GM12865 (cell line): ENCODE results near the gene NEO1.
A peak's percentile ranks its signal among the peaks of the same experiment; 100 is the strongest.

Experiments used
- DNase-seq: peaks from one replicate; pipeline ENCODE4 v3.0.0; 2010; ENCODE audit warnings: low read depth
- H3K4me3 ChIP-seq: 2 replicates; pipeline ENCODE4 v1.5.1; 2011; ENCODE audit warnings: mild to moderate bottlenecking, low read depth, low read length, control low read depth
- CTCF ChIP-seq: IDR thresholded peaks from 2 replicates; pipeline ENCODE4 v1.5.1; 2011; ENCODE audit warnings: low read length, control low read depth, low read depth, inconsistent platforms; ENCODE audit not compliant: insufficient read depth; ENCODE audit errors: missing control alignments

The NEO1 gene

DNA sequence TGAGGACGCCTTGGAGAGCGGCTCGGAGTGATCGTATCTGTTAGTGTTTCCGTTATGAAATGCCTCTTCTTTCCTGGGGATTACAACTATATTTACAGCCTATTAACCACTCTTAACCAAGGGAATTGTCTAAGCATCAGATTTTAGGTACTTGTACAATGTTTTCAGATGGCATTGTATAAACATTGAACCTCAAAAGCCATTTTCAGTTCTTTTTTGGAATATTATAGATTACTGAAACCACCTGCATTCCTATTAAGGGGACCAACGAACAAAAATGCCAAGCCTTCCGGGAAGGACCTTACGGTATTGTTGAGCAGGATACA, 1.1 kb downstream of the NEO1 start:
- no peak for TF ChIP-seq CTCF
- no peak for DNase-seq
- peak overlapping the region; percentile 52 for H3K4me3 ChIP-seq

DNA sequence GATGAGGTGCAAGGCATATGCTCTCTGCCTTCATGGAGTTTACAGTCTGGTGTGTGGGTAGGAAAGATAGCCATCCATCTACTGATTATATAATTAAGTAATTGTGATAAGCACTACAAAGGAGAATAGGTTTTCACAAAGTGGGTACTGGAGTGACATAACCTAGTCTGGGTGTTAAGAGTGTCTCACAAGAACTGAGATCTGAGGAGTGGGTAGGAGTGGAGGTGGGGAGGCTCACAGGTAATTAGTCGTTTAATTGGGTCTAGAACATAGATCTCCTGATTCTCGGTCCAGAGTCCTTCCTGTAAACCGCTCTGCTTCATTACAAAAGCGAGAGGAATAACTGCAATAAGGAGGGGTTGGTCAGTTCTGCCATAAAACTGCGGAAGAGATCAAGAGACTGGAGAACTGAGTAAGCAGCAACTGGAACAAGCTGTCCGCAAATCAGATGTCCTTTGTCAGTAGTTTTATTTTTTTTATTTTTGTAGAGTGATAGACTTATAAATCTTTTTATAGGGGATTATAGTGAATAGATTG, 2.2 kb downstream of the NEO1 start:
- DNase-seq = no peak
- no peak for TF ChIP-seq CTCF
- no peak overlapping the region for H3K4me3 ChIP-seq

DNA sequence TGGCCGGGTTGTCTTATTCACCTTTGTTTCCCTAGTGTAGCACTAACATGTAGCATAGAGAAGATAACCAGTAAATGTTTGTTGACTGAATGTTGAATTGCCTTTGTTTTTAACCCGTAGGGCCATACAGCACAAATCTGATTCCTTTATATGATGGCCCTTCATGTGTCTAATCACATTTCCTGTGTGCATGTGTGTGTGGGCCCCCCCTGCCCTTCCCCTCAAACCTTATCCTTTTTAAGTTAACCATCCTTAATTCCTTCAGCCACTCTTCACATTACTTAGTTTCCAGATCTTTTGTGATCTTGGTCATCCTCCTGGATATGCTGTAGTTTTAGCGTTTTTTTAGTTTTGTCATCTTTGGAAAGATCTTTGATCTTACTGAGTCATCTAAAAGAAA, 4.2 kb downstream of the NEO1 start:
- TF ChIP-seq CTCF = no peak
- no peak for DNase-seq
- H3K4me3 ChIP-seq = no peak overlapping the region

DNA sequence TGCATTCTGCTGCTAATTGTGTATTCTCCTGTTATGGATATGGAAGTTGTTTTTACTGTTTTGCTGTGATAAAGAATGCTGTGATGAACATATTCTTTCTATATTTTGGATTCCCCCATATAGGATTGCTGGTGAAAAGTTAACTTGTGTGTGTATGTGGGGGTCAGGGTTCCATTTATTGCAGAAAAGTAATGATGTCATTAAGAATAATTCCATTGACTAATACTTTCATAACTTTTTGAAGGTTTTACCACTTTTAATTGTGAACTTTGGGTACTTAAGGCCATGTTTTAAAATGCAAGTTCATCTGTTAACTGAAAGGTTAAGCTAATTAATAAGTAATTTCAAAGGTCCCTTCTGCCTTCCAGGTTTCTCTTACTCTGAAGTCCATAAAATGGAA, 6.2 kb downstream of the NEO1 start:
- no peak for DNase-seq
- H3K4me3 ChIP-seq = no peak overlapping the region
- no peak for TF ChIP-seq CTCF

GRCh38 chr15:73065114-73065513, 12.9 kb downstream of the NEO1 start:
- H3K4me3 ChIP-seq = no peak overlapping the region
- no peak for TF ChIP-seq CTCF
- DNase-seq = no peak

DNA sequence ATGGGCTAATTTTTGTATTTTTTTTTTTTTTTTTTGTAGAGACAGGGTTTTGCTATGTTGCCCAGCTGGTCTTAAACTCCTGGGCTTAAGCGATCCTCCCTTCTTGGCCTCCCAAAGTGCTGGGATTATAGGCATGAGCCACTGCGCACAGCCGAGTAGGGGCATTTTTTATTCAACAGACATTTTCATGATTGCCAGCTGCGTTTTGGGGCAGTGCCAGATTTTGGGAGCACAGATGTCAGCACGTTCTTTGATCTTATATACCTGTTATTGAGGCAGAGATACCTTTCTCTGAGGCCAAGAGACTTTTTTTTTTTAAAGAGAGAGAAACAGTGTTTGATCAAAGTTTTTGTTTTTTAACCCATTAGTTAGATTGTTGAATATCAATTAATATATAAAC, 16.8 kb downstream of the NEO1 start:
- H3K4me3 ChIP-seq = no peak overlapping the region
- no peak for TF ChIP-seq CTCF
- DNase-seq = no peak

DNA sequence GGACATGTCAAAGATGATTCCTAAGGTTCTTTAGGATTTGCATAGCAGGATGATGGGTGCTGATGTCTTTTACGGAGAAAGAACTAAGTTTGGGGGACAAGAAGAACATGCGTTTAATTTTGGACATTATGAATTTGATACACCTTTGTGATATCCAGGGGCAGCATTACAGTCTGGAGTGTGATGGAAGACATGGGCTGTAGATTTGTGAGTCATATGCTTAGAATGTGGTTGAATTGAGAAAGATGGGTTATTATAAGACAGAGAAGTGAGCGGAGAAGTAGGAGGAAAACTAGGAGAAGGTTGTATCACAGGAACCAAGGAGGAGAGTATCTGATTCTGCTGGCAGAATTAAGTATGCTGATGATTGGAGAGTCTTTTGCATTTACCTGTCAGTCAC, 20.6 kb downstream of the NEO1 start:
- TF ChIP-seq CTCF = no peak
- no peak overlapping the region for H3K4me3 ChIP-seq
- DNase-seq = no peak
